Omental fat pad (tissue), 4 donors: Measurements from ENCODE around the gene PLEKHJ1. TPM values are rescaled to one million over a fixed set of nuclear protein-coding genes. Genes with fewer than 3 reads are reported as not detected.

Source experiments
- ATAC-seq: fragments of 150-250 bp; one replicate; pipeline ENCODE4 v1.9.1; 2016; ENCODE audit warnings: mild to moderate bottlenecking, moderate library complexity; ENCODE audit not compliant: low FRiP score
- DNase-seq: peaks from one replicate; pipeline ENCODE4 v3.0.0-alpha.2; 2019; ENCODE audit warnings: low spot score
- CTCF ChIP-seq, 3 donors: fragments of 450-650 bp; IDR thresholded peaks; one replicate each; pipeline ENCODE4 v1.5.1; 2016 to 2017; ENCODE audit warnings: antibody characterized with exemption in 3 of 3, mild to moderate bottlenecking in 3 of 3, moderate library complexity in 2 of 3
- total RNA-seq, 4 donors: library from RNA; depleted of rRNA; stranded (reverse); fragments of >200 nt; gene quantifications; one replicate each; pipeline ENCODE4 v1.1.0, GENCODE V29; 2016

The PLEKHJ1 gene
- total RNA-seq, 4 donors from 2014 or later: 45.0 to 67.5 (median 52.3) TPM

DNA sequence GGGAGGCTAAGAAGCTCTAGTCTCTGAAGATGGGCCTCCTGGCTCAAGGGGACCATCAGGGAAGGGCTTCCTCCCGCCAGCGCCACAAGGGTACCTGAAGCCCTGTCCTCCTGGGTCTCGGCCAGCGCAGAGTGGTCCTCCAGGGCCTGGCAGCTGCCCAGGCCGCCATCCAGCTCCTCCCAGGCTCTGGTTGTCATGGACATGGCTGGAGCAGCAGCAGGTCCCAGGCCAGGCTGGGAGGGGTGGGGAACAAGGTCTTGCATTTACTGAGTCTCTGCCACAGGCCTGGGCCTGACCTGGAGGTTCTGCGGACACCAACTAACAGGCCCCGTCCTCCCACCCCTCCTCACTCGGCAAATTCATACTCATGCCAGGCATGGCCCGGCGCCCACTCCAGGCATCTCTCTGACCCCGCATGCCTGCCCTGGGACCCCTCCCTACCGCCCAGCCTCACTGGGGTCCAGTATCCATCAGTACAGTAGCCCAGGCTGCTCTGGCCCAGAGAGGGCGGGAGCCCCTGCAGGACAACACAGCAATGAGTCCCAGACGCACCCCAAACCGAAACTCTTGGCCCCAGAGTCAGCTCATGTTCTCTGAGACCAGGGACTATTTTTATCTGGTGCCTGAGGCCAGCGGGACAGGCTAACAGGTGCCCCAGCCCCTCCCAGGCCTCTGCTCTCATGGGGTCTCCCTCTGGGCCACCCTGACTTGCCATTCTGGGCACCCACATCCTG lies 19.1 kb upstream of the PLEKHJ1 start:
- no peak for TF ChIP-seq CTCF (IDR thresholded peaks at IDR 0.05)
- no peak for DNase-seq
- ATAC-seq: no peak

GRCh38 chr19:2254064-2254872 lies 18.1 kb upstream of the PLEKHJ1 start:
- no peak for DNase-seq
- TF ChIP-seq CTCF (IDR thresholded peaks at IDR 0.05): no peak
- ATAC-seq: no peak

- DNase-seq (no peak), ATAC-seq (no peak)
- TF ChIP-seq CTCF (IDR thresholded peaks at IDR 0.05): no peak
Measured at GRCh38 chr19:2253106-2254063, 17.3 kb upstream of the PLEKHJ1 start.

DNA sequence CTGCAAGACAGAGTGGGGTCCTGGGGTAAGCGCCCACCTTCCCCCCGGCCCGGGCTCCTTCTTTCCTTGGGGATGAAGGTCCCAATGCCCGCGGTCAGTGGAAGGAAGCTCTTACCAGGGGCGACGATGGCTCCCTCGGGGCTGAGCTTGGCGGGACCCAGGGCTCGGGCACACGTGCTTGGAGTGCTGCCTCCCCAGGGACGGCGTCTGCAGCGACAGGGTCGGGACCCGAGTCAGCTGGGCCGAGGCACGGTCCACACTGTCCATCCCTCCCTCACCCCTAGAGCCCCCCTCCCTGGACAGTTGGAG lies 16.6 kb upstream of the PLEKHJ1 start:
- no peak for ATAC-seq
- no peak for DNase-seq
- no peak for TF ChIP-seq CTCF (IDR thresholded peaks at IDR 0.05)

GRCh38 chr19:2252055-2252796 lies 16.1 kb upstream of the PLEKHJ1 start:
- DNase-seq (no peak), ATAC-seq (no peak)
- TF ChIP-seq CTCF (IDR thresholded peaks at IDR 0.05): no peak
